ENCODE results near the gene TMEM108.

TMEM108 gene

DNA sequence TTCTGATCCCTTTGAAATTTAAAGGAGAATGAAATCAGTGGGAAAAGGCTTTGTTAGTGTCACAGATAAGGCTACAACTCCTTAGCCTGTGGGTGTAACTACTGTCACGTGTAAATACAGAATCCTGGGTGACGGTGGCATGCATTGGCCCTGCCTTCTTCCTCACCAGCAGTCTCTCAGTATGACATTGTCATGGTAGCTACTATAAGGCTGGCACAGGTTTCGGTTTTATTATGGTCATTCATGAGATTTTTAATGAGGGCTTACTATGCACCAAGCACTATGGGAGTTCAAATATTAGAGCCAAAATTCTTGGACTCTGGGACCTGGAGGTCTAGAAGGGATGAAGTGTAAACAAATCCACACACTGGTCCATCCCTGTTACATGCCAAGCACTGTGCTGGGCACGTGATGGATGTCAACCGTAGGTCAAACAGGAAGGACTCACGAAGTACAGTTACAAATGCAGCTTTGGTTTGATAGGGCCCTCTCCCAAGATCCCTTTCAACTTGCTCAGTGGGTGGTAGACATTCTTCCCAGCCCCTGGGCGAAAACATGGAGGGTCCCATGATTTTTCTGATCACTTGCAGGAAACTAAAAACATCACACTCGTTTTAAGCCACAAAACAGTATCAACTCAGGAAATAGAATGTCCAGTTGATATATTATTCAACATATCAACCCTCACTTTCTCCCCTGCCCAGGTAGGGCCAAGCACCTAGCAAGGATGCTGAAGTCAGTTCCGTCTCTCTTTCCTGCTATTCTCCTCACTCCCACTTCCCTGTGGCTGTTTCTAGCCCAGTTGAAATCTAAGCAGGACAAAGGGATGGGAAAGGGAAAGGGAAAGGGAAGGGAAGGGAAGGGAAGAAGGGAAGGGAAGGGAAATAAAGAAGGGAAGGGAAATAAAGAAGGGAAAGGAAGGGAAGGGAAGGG lies 387.0 kb downstream of the TMEM108 start:
- H3K9ac ChIP-seq (ENCODE audit: low read depth, low read length): no peak overlapping the region
- H3K27ac ChIP-seq (ENCODE audit: low read depth, low read length): no peak overlapping the region
- no peaks in the 10 kb centered on the region for H3K36me3 ChIP-seq (ENCODE audit: control insufficient read depth, insufficient read depth, low read length)
- H3K4me1 ChIP-seq (ENCODE audit: control insufficient read depth, insufficient read depth, low read length): no peaks in the 10 kb centered on the region
- no peaks in the 10 kb centered on the region for H3K27me3 ChIP-seq (ENCODE audit: control insufficient read depth, insufficient read depth, low read length)
- no peak overlapping the region for H3K4me3 ChIP-seq (ENCODE audit: low read depth, low read length)
- no peaks in the 10 kb centered on the region for H3K9me3 ChIP-seq (ENCODE audit: control insufficient read depth, insufficient read depth, low read length)

DNA sequence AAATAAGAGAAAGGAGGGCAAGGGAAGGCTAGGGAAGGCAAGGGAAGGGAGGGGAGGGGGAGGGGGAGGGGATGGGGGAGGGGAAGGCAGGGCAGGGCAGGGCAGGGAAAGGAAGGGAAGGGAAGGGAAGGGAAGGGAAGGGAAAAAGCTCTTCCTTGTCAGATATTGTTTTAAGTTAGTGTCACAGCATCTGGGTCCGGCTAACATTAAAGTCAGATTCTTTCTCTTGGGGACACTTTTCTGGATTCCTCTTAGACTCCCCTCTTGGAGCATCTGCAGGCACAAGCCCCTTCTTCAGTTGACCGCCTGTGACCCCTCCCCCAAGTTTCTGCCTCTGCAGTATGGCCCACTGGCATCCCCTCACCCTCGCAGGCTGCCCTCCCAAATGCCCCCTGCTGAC lies 387.7 kb downstream of the TMEM108 start:
- Histone ChIP-seq H3K27me3 (ENCODE audit: control insufficient read depth, insufficient read depth, low read length) (no peaks in the 10 kb centered on the region), H3K9ac (ENCODE audit: low read depth, low read length) (no peak overlapping the region), H3K27ac (ENCODE audit: low read depth, low read length) (no peak overlapping the region), H3K4me1 (ENCODE audit: control insufficient read depth, insufficient read depth, low read length) (no peaks in the 10 kb centered on the region), H3K4me3 (ENCODE audit: low read depth, low read length) (no peak overlapping the region), H3K9me3 (ENCODE audit: control insufficient read depth, insufficient read depth, low read length) (no peaks in the 10 kb centered on the region), H3K36me3 (ENCODE audit: control insufficient read depth, insufficient read depth, low read length) (no peaks in the 10 kb centered on the region)

DNA sequence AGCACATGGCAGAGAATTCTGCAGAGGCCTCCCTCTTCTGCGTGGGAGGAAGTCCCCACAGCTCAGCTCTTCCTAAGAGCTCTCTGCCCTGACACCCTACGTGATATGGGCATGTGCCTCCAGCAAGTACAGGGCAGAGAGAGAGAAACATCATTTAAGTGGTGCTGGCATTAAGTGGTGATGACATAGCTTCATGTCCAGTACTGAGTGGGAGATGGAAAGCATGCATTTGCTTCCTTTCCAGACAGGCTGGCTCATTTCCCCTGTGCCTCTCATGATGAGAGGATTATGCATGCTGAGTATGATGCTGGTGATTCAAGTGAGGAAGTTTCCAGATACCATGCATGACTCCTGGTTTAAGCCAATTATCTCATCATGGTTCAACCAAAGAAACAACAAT lies 388.5 kb downstream of the TMEM108 start:
- Histone ChIP-seq H3K9ac (ENCODE audit: low read depth, low read length) (no peak overlapping the region), H3K9me3 (ENCODE audit: control insufficient read depth, insufficient read depth, low read length) (no peaks in the 10 kb centered on the region), H3K27me3 (ENCODE audit: control insufficient read depth, insufficient read depth, low read length) (no peaks in the 10 kb centered on the region), H3K4me3 (ENCODE audit: low read depth, low read length) (no peak overlapping the region), H3K36me3 (ENCODE audit: control insufficient read depth, insufficient read depth, low read length) (no peaks in the 10 kb centered on the region), H3K27ac (ENCODE audit: low read depth, low read length) (no peak overlapping the region), H3K4me1 (ENCODE audit: control insufficient read depth, insufficient read depth, low read length) (no peaks in the 10 kb centered on the region)

DNA sequence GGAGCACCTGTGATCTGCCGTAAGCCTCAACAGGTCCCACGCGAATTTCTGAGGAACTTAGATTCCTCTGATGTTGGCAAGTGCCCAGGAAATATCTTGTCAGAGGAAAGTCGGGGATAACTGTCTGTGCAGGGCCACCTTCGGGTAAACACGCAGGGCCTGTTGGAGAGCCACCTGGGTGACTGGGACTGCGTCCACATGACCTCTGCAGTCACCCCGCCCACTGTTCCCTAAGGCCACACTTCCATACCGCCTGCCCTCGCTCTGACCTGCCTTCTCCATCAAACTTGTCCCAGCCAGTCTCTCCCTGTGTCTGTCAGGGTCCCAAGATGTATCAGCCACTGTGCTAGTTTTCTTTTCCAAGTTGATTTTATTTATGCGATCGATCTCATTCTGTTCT lies 390.4 kb downstream of the TMEM108 start:
- no peaks in the 10 kb centered on the region for H3K4me1 ChIP-seq (ENCODE audit: control insufficient read depth, insufficient read depth, low read length)
- no peaks in the 10 kb centered on the region for H3K27me3 ChIP-seq (ENCODE audit: control insufficient read depth, insufficient read depth, low read length)
- no peaks in the 10 kb centered on the region for H3K9me3 ChIP-seq (ENCODE audit: control insufficient read depth, insufficient read depth, low read length)
- H3K27ac ChIP-seq (ENCODE audit: low read depth, low read length): no peak overlapping the region
- no peaks in the 10 kb centered on the region for H3K36me3 ChIP-seq (ENCODE audit: control insufficient read depth, insufficient read depth, low read length)
- H3K4me3 ChIP-seq (ENCODE audit: low read depth, low read length): no peak overlapping the region
- H3K9ac ChIP-seq (ENCODE audit: low read depth, low read length): no peak overlapping the region

DNA sequence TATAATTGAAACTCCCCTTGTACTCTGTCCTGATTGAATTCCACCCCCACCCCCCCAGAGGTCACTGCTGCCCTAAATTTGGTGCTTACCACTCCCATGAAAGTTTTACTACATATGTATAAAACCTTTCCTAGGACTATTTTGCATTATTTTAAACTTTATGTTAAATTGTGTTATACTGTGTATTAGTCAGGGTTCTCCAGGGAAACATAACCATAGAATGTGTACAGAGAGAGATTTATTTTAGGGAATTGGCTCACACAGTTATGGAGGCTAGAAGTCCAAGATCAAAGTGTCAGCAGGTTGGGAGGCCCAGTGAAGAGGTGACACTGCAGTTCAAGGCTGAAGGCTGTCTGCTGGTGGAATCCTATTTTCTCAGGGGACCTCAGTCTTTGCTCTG lies 390.9 kb downstream of the TMEM108 start:
- H3K4me3 ChIP-seq (ENCODE audit: low read depth, low read length): no peak overlapping the region
- no peak overlapping the region for H3K9ac ChIP-seq (ENCODE audit: low read depth, low read length)
- no peak overlapping the region for H3K27ac ChIP-seq (ENCODE audit: low read depth, low read length)
- no peaks in the 10 kb centered on the region for H3K9me3 ChIP-seq (ENCODE audit: control insufficient read depth, insufficient read depth, low read length)
- no peaks in the 10 kb centered on the region for H3K27me3 ChIP-seq (ENCODE audit: control insufficient read depth, insufficient read depth, low read length)
- no peaks in the 10 kb centered on the region for H3K36me3 ChIP-seq (ENCODE audit: control insufficient read depth, insufficient read depth, low read length)
- H3K4me1 ChIP-seq (ENCODE audit: control insufficient read depth, insufficient read depth, low read length): no peaks in the 10 kb centered on the region

DNA sequence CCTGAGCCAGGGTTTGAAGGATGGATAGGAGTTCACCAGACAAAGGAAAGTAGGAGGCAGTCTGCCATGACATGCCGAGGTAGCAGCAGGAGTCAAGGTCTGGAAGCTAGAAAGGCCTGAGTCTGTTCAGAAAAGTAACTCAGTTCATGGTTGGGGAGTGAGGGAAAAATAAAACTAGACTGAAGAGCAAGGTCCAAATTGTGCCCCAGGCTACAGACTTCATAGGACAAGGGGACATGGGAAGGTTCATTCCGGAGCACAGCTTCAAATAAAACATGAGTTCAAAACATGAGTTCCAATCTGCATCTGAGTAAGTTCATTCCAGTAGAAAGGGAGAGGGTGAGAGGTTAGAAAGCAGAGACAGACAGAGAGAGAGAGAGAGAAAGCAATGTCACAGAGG lies 401.4 kb downstream of the TMEM108 start:
- Histone ChIP-seq H3K27ac (ENCODE audit: low read depth, low read length) (no peak overlapping the region), H3K4me1 (ENCODE audit: control insufficient read depth, insufficient read depth, low read length) (no peaks in the 10 kb centered on the region), H3K27me3 (ENCODE audit: control insufficient read depth, insufficient read depth, low read length) (no peaks in the 10 kb centered on the region), H3K9me3 (ENCODE audit: control insufficient read depth, insufficient read depth, low read length) (no peaks in the 10 kb centered on the region), H3K9ac (ENCODE audit: low read depth, low read length) (no peak overlapping the region), H3K4me3 (ENCODE audit: low read depth, low read length) (no peak overlapping the region), H3K36me3 (ENCODE audit: control insufficient read depth, insufficient read depth, low read length) (no peaks in the 10 kb centered on the region)

DNA sequence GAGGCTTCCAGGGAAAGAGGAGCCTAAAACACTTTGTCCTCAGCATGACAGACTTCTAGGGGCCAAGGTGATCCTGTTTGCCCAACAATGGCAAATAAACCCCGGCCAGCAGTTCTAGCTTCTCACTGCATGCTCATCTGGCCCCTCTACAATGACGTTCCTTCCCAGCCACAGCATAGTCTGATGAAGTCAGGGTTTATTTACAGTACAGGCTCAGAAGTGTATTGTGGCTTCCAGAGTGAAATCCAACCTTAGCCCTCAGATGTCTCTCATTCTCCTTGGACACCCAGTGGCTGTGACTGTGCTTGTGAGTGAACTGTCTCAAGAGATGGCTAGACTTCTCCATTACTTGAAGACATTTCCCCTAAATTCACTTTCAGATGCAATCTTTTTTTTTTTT lies 402.5 kb downstream of the TMEM108 start:
- Histone ChIP-seq H3K27me3 (ENCODE audit: control insufficient read depth, insufficient read depth, low read length) (no peaks in the 10 kb centered on the region), H3K36me3 (ENCODE audit: control insufficient read depth, insufficient read depth, low read length) (no peaks in the 10 kb centered on the region), H3K27ac (ENCODE audit: low read depth, low read length) (no peak overlapping the region), H3K4me3 (ENCODE audit: low read depth, low read length) (no peak overlapping the region), H3K9me3 (ENCODE audit: control insufficient read depth, insufficient read depth, low read length) (no peaks in the 10 kb centered on the region), H3K4me1 (ENCODE audit: control insufficient read depth, insufficient read depth, low read length) (no peaks in the 10 kb centered on the region), H3K9ac (ENCODE audit: low read depth, low read length) (no peak overlapping the region)

DNA sequence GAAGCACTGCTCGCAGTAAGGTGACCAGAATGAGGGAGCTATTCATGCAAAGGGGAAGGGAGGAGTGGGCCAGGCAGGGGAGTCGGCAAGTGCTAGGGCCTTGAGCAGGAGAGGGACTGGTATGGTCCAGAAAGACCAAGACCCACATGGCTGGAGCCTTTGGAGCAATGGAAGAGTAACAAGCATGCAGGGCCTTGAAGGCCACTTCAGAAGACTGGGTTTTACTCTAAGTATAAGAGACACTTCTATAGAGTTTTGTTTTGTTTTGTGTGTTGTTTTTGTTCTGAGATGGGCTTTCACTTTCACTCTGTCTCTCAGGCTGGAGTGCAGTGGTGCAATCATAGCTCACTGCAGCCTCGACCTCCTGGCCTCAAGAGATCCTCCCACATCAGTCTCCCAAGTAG lies 403.7 kb downstream of the TMEM108 start:
- Histone ChIP-seq H3K9ac (ENCODE audit: low read depth, low read length) (no peak overlapping the region), H3K36me3 (ENCODE audit: control insufficient read depth, insufficient read depth, low read length) (no peaks in the 10 kb centered on the region), H3K9me3 (ENCODE audit: control insufficient read depth, insufficient read depth, low read length) (no peaks in the 10 kb centered on the region), H3K27ac (ENCODE audit: low read depth, low read length) (no peak overlapping the region), H3K4me3 (ENCODE audit: low read depth, low read length) (no peak overlapping the region), H3K4me1 (ENCODE audit: control insufficient read depth, insufficient read depth, low read length) (no peaks in the 10 kb centered on the region), H3K27me3 (ENCODE audit: control insufficient read depth, insufficient read depth, low read length) (no peaks in the 10 kb centered on the region)

DNA sequence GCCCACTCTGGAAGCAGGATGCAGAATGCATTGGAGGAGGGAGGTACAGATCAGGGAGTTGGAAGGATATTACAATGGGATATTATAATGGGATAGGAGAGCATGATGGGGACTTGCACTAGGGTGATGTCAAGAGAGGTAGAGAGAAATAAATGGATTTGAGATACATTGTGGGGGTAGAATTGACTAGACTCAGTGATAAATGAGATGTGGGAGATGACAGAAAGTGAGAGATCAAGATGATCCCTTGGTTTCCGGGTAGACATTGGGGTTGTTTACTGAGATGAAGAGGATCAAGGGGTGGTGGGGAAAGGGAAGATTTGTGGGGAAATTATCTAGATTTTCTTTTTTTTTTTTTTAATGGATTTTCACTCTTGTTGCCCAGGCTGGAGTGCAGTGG lies 404.3 kb downstream of the TMEM108 start:
- no peaks in the 10 kb centered on the region for H3K9me3 ChIP-seq (ENCODE audit: control insufficient read depth, insufficient read depth, low read length)
- H3K4me3 ChIP-seq (ENCODE audit: low read depth, low read length): no peak overlapping the region
- no peaks in the 10 kb centered on the region for H3K4me1 ChIP-seq (ENCODE audit: control insufficient read depth, insufficient read depth, low read length)
- H3K9ac ChIP-seq (ENCODE audit: low read depth, low read length): no peak overlapping the region
- no peaks in the 10 kb centered on the region for H3K36me3 ChIP-seq (ENCODE audit: control insufficient read depth, insufficient read depth, low read length)
- no peak overlapping the region for H3K27ac ChIP-seq (ENCODE audit: low read depth, low read length)
- no peaks in the 10 kb centered on the region for H3K27me3 ChIP-seq (ENCODE audit: control insufficient read depth, insufficient read depth, low read length)

DNA sequence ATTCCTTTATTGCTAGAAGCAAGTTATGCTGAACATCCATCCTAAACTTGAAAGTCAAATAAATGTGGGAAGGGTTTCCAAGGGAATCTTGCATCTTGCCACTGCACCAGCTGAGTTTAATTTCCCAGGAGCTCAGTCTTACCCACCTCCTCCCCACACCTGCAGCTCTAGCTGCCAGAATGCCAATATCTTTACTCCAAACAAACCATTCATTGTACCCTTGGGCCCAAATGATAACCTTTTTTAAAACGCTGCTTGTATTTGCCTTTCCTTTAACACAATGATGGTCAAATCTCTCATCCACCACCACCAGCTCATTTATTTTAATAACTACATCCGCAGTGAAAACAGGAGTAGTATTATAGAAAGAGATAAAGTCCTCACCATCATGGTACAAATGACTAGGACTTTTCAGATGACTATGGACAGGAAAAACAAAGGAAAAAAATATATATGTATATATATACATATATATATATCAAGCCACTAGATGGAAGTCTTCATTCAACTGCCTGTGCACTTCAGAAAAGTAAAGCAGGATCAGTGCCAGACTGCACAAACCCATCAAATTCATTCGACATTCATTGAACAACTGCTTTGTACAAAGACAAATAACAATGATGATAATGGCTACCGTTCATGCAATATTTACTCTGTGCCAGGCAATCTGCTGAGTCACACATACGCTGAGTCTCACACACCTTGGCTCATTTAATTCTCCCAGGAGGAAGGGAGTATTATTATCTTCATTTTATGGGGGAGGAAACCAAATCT lies 405.6 kb downstream of the TMEM108 start:
- H3K9ac ChIP-seq (ENCODE audit: low read depth, low read length): no peak overlapping the region
- no peaks in the 10 kb centered on the region for H3K9me3 ChIP-seq (ENCODE audit: control insufficient read depth, insufficient read depth, low read length)
- no peaks in the 10 kb centered on the region for H3K4me1 ChIP-seq (ENCODE audit: control insufficient read depth, insufficient read depth, low read length)
- H3K27me3 ChIP-seq (ENCODE audit: control insufficient read depth, insufficient read depth, low read length): no peaks in the 10 kb centered on the region
- H3K36me3 ChIP-seq (ENCODE audit: control insufficient read depth, insufficient read depth, low read length): no peaks in the 10 kb centered on the region
- no peak overlapping the region for H3K4me3 ChIP-seq (ENCODE audit: low read depth, low read length)
- no peak overlapping the region for H3K27ac ChIP-seq (ENCODE audit: low read depth, low read length)

DNA sequence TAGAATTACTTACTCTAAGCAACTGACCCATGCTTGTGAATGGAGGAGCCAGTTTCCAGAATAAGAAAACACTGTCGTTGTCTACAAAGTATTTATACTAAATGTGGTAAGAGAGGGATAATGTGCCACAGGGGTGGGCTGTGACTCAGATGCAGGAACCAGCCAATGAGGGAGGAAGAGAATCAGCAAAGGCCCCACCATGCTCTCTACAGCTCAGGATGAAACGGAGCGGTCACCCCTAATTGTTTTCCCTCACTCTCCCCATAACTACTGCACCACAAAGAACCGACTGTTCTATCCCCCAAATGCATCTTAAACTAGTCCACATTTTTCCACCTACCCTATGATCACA lies 406.2 kb downstream of the TMEM108 start:
- no peaks in the 10 kb centered on the region for H3K36me3 ChIP-seq (ENCODE audit: control insufficient read depth, insufficient read depth, low read length)
- no peaks in the 10 kb centered on the region for H3K4me1 ChIP-seq (ENCODE audit: control insufficient read depth, insufficient read depth, low read length)

More for the DNA sequence above, 406.2 kb downstream of the TMEM108 start:
- no peaks in the 10 kb centered on the region for H3K9me3 ChIP-seq (ENCODE audit: control insufficient read depth, insufficient read depth, low read length)
- no peaks in the 10 kb centered on the region for H3K27me3 ChIP-seq (ENCODE audit: control insufficient read depth, insufficient read depth, low read length)
- no peak overlapping the region for H3K27ac ChIP-seq (ENCODE audit: low read depth, low read length)
- H3K4me3 ChIP-seq (ENCODE audit: low read depth, low read length): no peak overlapping the region
- no peak overlapping the region for H3K9ac ChIP-seq (ENCODE audit: low read depth, low read length)
